ENCODE measurements around the gene SMCO1.

GRCh38 chr3:196458063-196458462 is 57.1 kb downstream of the SMCO1 start:
- TF ChIP-seq POLR2A (IDR thresholded peaks at IDR 0.05) (no peak), CTCF (IDR thresholded peaks at IDR 0.05 in 4 of 5, conservative IDR thresholded peaks at IDR 0.05 in 1 of 5) (no peak)
